ENCODE measurements around the gene FAT2.

FAT2 gene

GRCh38 chr5:151557466-151557865 is 33.7 kb downstream of the FAT2 start:
- no peak overlapping the region for H3K4me3 ChIP-seq (ENCODE audit: insufficient read depth, low read depth, low read length, poor library complexity, severe bottlenecking)
- no peaks in the 10 kb centered on the region for H3K36me3 ChIP-seq (ENCODE audit: control insufficient read depth, insufficient read depth, low read length)
- H3K27me3 ChIP-seq (replicated peaks; ENCODE audit: control insufficient read depth, insufficient read depth, low read length, poor library complexity, severe bottlenecking): no peaks in the 10 kb centered on the region
- no peaks in the 10 kb centered on the region for H3K9me3 ChIP-seq (ENCODE audit: control insufficient read depth, low read length)
- no peak overlapping the region for H3K27ac ChIP-seq (ENCODE audit: insufficient read depth, low read length, poor library complexity, severe bottlenecking)
- no peaks in the 10 kb centered on the region for H3K4me1 ChIP-seq (ENCODE audit: control insufficient read depth, insufficient read depth, low read length, poor library complexity, severe bottlenecking)
- no peak for DNase-seq

- H3K36me3 ChIP-seq (ENCODE audit: control insufficient read depth, insufficient read depth, low read length): no peaks in the 10 kb centered on the region
- no peaks in the 10 kb centered on the region for H3K4me1 ChIP-seq (ENCODE audit: control insufficient read depth, insufficient read depth, low read length, poor library complexity, severe bottlenecking)
- H3K4me3 ChIP-seq (ENCODE audit: insufficient read depth, low read depth, low read length, poor library complexity, severe bottlenecking): no peak overlapping the region
- no peak for DNase-seq
- H3K27me3 ChIP-seq (replicated peaks; ENCODE audit: control insufficient read depth, insufficient read depth, low read length, poor library complexity, severe bottlenecking): no peaks in the 10 kb centered on the region
- H3K27ac ChIP-seq (ENCODE audit: insufficient read depth, low read length, poor library complexity, severe bottlenecking): no peak overlapping the region
- H3K9me3 ChIP-seq (ENCODE audit: control insufficient read depth, low read length): no peaks in the 10 kb centered on the region
Measured at GRCh38 chr5:151556806-151557205, 34.3 kb downstream of the FAT2 start.

GRCh38 chr5:151555760-151556576 is 35.2 kb downstream of the FAT2 start:
- Histone ChIP-seq H3K9me3 (ENCODE audit: control insufficient read depth, low read length) (no peaks in the 10 kb centered on the region), H3K27me3 (replicated peaks; ENCODE audit: control insufficient read depth, insufficient read depth, low read length, poor library complexity, severe bottlenecking) (no peaks in the 10 kb centered on the region), H3K4me1 (ENCODE audit: control insufficient read depth, insufficient read depth, low read length, poor library complexity, severe bottlenecking) (no peaks in the 10 kb centered on the region), H3K4me3 (ENCODE audit: insufficient read depth, low read depth, low read length, poor library complexity, severe bottlenecking) (no peak overlapping the region), H3K36me3 (ENCODE audit: control insufficient read depth, insufficient read depth, low read length) (no peaks in the 10 kb centered on the region), H3K27ac (ENCODE audit: insufficient read depth, low read length, poor library complexity, severe bottlenecking) (no peak overlapping the region)
- DNase-seq: no peak

GRCh38 chr5:151553695-151554094 is 37.4 kb downstream of the FAT2 start:
- H3K36me3 ChIP-seq (ENCODE audit: control insufficient read depth, insufficient read depth, low read length): no peaks in the 10 kb centered on the region
- no peaks in the 10 kb centered on the region for H3K4me1 ChIP-seq (ENCODE audit: control insufficient read depth, insufficient read depth, low read length, poor library complexity, severe bottlenecking)
- H3K27me3 ChIP-seq (replicated peaks; ENCODE audit: control insufficient read depth, insufficient read depth, low read length, poor library complexity, severe bottlenecking): no peaks in the 10 kb centered on the region
- H3K27ac ChIP-seq (ENCODE audit: insufficient read depth, low read length, poor library complexity, severe bottlenecking): no peak overlapping the region
- DNase-seq: no peak
- H3K4me3 ChIP-seq (ENCODE audit: insufficient read depth, low read depth, low read length, poor library complexity, severe bottlenecking): no peak overlapping the region
- no peaks in the 10 kb centered on the region for H3K9me3 ChIP-seq (ENCODE audit: control insufficient read depth, low read length)

- H3K4me1 ChIP-seq (ENCODE audit: control insufficient read depth, insufficient read depth, low read length, poor library complexity, severe bottlenecking): no peaks in the 10 kb centered on the region
- H3K27ac ChIP-seq (ENCODE audit: insufficient read depth, low read length, poor library complexity, severe bottlenecking): no peak overlapping the region
- no peaks in the 10 kb centered on the region for H3K9me3 ChIP-seq (ENCODE audit: control insufficient read depth, low read length)
- H3K27me3 ChIP-seq (replicated peaks; ENCODE audit: control insufficient read depth, insufficient read depth, low read length, poor library complexity, severe bottlenecking): no peaks in the 10 kb centered on the region
- no peaks in the 10 kb centered on the region for H3K36me3 ChIP-seq (ENCODE audit: control insufficient read depth, insufficient read depth, low read length)
- no peak for DNase-seq
- no peak overlapping the region for H3K4me3 ChIP-seq (ENCODE audit: insufficient read depth, low read depth, low read length, poor library complexity, severe bottlenecking)
Measured at GRCh38 chr5:151553130-151553670, 37.9 kb downstream of the FAT2 start.

GRCh38 chr5:151551985-151552384 is 39.1 kb downstream of the FAT2 start:
- no peak for DNase-seq
- no peaks in the 10 kb centered on the region for H3K36me3 ChIP-seq (ENCODE audit: control insufficient read depth, insufficient read depth, low read length)
- H3K27ac ChIP-seq (ENCODE audit: insufficient read depth, low read length, poor library complexity, severe bottlenecking): no peak overlapping the region
- H3K4me1 ChIP-seq (ENCODE audit: control insufficient read depth, insufficient read depth, low read length, poor library complexity, severe bottlenecking): no peaks in the 10 kb centered on the region
- no peaks in the 10 kb centered on the region for H3K9me3 ChIP-seq (ENCODE audit: control insufficient read depth, low read length)
- H3K4me3 ChIP-seq (ENCODE audit: insufficient read depth, low read depth, low read length, poor library complexity, severe bottlenecking): no peak overlapping the region
- no peaks in the 10 kb centered on the region for H3K27me3 ChIP-seq (replicated peaks; ENCODE audit: control insufficient read depth, insufficient read depth, low read length, poor library complexity, severe bottlenecking)

- no peak overlapping the region for H3K27ac ChIP-seq (ENCODE audit: insufficient read depth, low read length, poor library complexity, severe bottlenecking)
- no peaks in the 10 kb centered on the region for H3K4me1 ChIP-seq (ENCODE audit: control insufficient read depth, insufficient read depth, low read length, poor library complexity, severe bottlenecking)
- no peaks in the 10 kb centered on the region for H3K27me3 ChIP-seq (replicated peaks; ENCODE audit: control insufficient read depth, insufficient read depth, low read length, poor library complexity, severe bottlenecking)
- H3K9me3 ChIP-seq (ENCODE audit: control insufficient read depth, low read length): no peaks in the 10 kb centered on the region
- no peaks in the 10 kb centered on the region for H3K36me3 ChIP-seq (ENCODE audit: control insufficient read depth, insufficient read depth, low read length)
- H3K4me3 ChIP-seq (ENCODE audit: insufficient read depth, low read depth, low read length, poor library complexity, severe bottlenecking): no peak overlapping the region
- DNase-seq: no peak
Measured at GRCh38 chr5:151550146-151550545, 41.0 kb downstream of the FAT2 start.

GRCh38 chr5:151549713-151550112 is 41.4 kb downstream of the FAT2 start:
- DNase-seq: no peak
- no peak overlapping the region for H3K4me3 ChIP-seq (ENCODE audit: insufficient read depth, low read depth, low read length, poor library complexity, severe bottlenecking)
- no peaks in the 10 kb centered on the region for H3K9me3 ChIP-seq (ENCODE audit: control insufficient read depth, low read length)
- H3K27me3 ChIP-seq (replicated peaks; ENCODE audit: control insufficient read depth, insufficient read depth, low read length, poor library complexity, severe bottlenecking): no peaks in the 10 kb centered on the region
- H3K27ac ChIP-seq (ENCODE audit: insufficient read depth, low read length, poor library complexity, severe bottlenecking): no peak overlapping the region
- H3K36me3 ChIP-seq (ENCODE audit: control insufficient read depth, insufficient read depth, low read length): no peaks in the 10 kb centered on the region
- no peaks in the 10 kb centered on the region for H3K4me1 ChIP-seq (ENCODE audit: control insufficient read depth, insufficient read depth, low read length, poor library complexity, severe bottlenecking)

- no peaks in the 10 kb centered on the region for H3K36me3 ChIP-seq (ENCODE audit: control insufficient read depth, insufficient read depth, low read length)
- DNase-seq: no peak
- H3K4me1 ChIP-seq (ENCODE audit: control insufficient read depth, insufficient read depth, low read length, poor library complexity, severe bottlenecking): no peaks in the 10 kb centered on the region
- H3K27me3 ChIP-seq (replicated peaks; ENCODE audit: control insufficient read depth, insufficient read depth, low read length, poor library complexity, severe bottlenecking): no peaks in the 10 kb centered on the region
- no peak overlapping the region for H3K27ac ChIP-seq (ENCODE audit: insufficient read depth, low read length, poor library complexity, severe bottlenecking)
- H3K9me3 ChIP-seq (ENCODE audit: control insufficient read depth, low read length): no peaks in the 10 kb centered on the region
- H3K4me3 ChIP-seq (ENCODE audit: insufficient read depth, low read depth, low read length, poor library complexity, severe bottlenecking): no peak overlapping the region
Measured at GRCh38 chr5:151547364-151547763, 43.8 kb downstream of the FAT2 start.

GRCh38 chr5:151541571-151541970 is 49.6 kb downstream of the FAT2 start:
- Histone ChIP-seq H3K27me3 (replicated peaks; ENCODE audit: control insufficient read depth, insufficient read depth, low read length, poor library complexity, severe bottlenecking) (no peaks in the 10 kb centered on the region), H3K36me3 (ENCODE audit: control insufficient read depth, insufficient read depth, low read length) (no peaks in the 10 kb centered on the region)
- DNase-seq: no peak

More at GRCh38 chr5:151541571-151541970, 49.6 kb downstream of the FAT2 start:
- Histone ChIP-seq H3K27ac (ENCODE audit: insufficient read depth, low read length, poor library complexity, severe bottlenecking) (no peak overlapping the region), H3K9me3 (ENCODE audit: control insufficient read depth, low read length) (no peaks in the 10 kb centered on the region), H3K4me1 (ENCODE audit: control insufficient read depth, insufficient read depth, low read length, poor library complexity, severe bottlenecking) (no peaks in the 10 kb centered on the region), H3K4me3 (ENCODE audit: insufficient read depth, low read depth, low read length, poor library complexity, severe bottlenecking) (no peak overlapping the region)
